ENCODE results near the gene CGNL1.

Gene CGNL1

DNA sequence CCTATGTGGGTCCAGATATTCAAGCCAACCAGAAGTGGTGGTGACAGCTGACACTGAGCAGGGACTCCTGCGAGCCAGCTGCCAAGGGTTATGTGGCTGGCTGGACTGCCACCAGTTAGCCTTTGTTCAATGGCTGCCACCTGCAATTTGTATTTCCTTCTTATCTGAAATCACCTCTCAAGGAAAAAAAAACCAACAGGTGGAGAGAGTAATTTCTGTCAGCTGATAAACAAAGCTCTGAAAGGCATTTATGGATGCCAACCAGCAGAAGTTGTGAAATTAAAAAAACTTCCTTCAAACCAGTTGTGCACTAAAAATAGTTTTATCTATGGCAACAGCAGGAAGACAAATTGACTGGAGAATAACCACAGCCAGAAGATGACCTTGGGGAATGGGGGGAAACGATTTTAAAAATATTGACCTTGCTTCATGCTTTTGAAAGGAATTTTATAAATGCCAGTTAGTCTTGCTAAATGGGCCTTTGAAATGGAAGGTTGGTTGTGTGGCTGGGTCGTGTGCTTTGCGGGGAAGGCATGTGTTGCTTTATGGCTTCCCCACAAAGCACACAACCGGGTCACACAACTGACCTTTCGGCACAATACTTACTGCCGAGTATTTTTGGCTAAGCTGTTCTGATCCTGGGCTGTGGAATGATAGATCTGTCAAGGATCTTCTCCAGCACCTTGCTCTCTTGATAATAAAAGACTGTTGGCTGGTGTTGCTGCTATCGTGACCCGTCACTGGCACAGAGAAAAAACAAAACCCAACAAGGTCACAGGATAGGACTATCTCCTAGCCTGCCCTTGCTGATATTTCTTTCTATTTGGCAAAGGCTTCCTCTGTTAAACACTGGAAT is 218.9 kb downstream of the CGNL1 start:
- H3K4me3 ChIP-seq (replicated peaks; ENCODE audit: insufficient read depth, low read length), result no peak overlapping the region
- H3K27ac ChIP-seq (replicated peaks), result no peak overlapping the region
- no peak for TF ChIP-seq GABPA (IDR thresholded peaks at IDR 0.05; ENCODE audit: low read depth)
- DNase-seq (ENCODE audit: low read depth in 1 of 2, low spot score in 1 of 2), result no peak
- H3K27me3 ChIP-seq (ENCODE audit: insufficient read depth, poor library complexity, severe bottlenecking), result peaks cover 30% of the 10 kb centered on the region

DNA sequence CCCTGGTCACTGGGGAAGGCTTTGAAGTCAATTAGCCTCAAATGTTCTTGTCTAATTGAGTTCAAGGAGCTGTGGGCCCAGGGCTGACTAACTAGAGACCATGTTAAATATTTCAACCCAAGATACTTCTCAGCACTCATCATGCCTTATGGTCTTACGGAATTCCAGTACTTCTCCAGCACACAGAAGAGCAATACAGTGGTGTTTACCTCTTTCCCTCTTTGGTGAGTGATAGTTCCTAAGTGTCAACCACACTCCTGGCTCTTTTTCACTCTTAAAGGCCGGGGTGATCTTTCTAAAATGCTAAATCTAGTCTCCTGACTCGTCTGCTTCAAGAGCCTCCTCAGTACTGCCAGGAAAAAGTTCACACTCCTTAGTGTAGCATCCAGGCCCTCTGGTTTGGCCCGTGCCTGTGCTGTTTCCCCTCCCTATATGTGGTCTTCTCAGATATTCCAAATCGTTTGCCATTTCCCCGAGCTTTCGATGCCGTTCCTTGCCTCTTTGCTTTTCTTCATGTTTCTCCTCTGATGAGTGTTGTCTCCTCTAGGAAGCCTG is 220.1 kb downstream of the CGNL1 start:
- TF ChIP-seq, protein P1, sequence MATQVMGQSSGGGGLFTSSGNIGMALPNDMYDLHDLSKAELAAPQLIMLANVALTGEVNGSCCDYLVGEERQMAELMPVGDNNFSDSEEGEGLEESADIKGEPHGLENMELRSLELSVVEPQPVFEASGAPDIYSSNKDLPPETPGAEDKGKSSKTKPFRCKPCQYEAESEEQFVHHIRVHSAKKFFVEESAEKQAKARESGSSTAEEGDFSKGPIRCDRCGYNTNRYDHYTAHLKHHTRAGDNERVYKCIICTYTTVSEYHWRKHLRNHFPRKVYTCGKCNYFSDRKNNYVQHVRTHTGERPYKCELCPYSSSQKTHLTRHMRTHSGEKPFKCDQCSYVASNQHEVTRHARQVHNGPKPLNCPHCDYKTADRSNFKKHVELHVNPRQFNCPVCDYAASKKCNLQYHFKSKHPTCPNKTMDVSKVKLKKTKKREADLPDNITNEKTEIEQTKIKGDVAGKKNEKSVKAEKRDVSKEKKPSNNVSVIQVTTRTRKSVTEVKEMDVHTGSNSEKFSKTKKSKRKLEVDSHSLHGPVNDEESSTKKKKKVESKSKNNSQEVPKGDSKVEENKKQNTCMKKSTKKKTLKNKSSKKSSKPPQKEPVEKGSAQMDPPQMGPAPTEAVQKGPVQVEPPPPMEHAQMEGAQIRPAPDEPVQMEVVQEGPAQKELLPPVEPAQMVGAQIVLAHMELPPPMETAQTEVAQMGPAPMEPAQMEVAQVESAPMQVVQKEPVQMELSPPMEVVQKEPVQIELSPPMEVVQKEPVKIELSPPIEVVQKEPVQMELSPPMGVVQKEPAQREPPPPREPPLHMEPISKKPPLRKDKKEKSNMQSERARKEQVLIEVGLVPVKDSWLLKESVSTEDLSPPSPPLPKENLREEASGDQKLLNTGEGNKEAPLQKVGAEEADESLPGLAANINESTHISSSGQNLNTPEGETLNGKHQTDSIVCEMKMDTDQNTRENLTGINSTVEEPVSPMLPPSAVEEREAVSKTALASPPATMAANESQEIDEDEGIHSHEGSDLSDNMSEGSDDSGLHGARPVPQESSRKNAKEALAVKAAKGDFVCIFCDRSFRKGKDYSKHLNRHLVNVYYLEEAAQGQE (IDR thresholded peaks at IDR 0.05; ENCODE audit: insufficient replicate concordance, low read depth), result no peak
- TF ChIP-seq POLR2AphosphoS5 (IDR thresholded peaks at IDR 0.05; ENCODE audit: low read depth) (no peak), GABPA (IDR thresholded peaks at IDR 0.05; ENCODE audit: low read depth) (no peak), SPI1 (IDR thresholded peaks at IDR 0.05; ENCODE audit: borderline replicate concordance, low read depth) (no peak)
- TF ChIP-seq, protein P2, sequence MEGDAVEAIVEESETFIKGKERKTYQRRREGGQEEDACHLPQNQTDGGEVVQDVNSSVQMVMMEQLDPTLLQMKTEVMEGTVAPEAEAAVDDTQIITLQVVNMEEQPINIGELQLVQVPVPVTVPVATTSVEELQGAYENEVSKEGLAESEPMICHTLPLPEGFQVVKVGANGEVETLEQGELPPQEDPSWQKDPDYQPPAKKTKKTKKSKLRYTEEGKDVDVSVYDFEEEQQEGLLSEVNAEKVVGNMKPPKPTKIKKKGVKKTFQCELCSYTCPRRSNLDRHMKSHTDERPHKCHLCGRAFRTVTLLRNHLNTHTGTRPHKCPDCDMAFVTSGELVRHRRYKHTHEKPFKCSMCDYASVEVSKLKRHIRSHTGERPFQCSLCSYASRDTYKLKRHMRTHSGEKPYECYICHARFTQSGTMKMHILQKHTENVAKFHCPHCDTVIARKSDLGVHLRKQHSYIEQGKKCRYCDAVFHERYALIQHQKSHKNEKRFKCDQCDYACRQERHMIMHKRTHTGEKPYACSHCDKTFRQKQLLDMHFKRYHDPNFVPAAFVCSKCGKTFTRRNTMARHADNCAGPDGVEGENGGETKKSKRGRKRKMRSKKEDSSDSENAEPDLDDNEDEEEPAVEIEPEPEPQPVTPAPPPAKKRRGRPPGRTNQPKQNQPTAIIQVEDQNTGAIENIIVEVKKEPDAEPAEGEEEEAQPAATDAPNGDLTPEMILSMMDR (IDR thresholded peaks at IDR 0.05; ENCODE audit: insufficient read depth, low read length), result no peak
- no peak for DNase-seq (ENCODE audit: low read depth in 1 of 2, low spot score in 1 of 2)
- H3K27ac ChIP-seq (replicated peaks), result no peak overlapping the region

DNA sequence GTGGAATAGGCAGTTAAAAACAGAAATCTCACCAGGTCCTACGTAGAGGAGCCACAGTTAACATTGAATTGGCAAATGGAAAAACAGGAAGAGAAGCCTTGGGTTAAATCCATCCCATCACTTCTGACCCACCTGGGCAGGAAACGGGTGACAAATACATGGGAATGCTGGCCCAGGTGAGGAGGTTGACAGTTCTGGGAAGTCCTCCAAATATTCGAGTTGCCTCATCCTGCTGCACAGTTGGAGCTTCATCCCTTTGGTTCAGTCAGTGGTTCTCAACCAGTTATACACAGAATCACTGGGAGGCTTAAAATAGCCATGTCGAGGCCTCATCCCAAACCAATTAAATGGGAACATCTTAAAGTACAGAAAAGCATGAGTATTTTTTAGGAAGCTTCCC is 220.7 kb downstream of the CGNL1 start:
- Histone ChIP-seq H3K4me3 (replicated peaks; ENCODE audit: insufficient read depth, low read length) (no peak overlapping the region), H3K27ac (replicated peaks) (no peak overlapping the region), H3K27me3 (ENCODE audit: insufficient read depth, poor library complexity, severe bottlenecking) (peaks cover 15% of the 10 kb centered on the region)
- no peak for DNase-seq (ENCODE audit: low read depth in 1 of 2, low spot score in 1 of 2)
- TF ChIP-seq, protein P2 (IDR thresholded peaks at IDR 0.05; ENCODE audit: insufficient read depth, low read length), result no peak
- TF ChIP-seq GABPA (IDR thresholded peaks at IDR 0.05; ENCODE audit: low read depth), result no peak

More for the DNA sequence above, 220.1 kb downstream of the CGNL1 start:
- Histone ChIP-seq H3K4me3 (replicated peaks; ENCODE audit: insufficient read depth, low read length) (no peak overlapping the region), H3K27me3 (ENCODE audit: insufficient read depth, poor library complexity, severe bottlenecking) (peaks cover 18% of the 10 kb centered on the region)

GRCh38 chr15:57597431-57597830 is 221.1 kb downstream of the CGNL1 start:
- H3K4me3 ChIP-seq (replicated peaks; ENCODE audit: insufficient read depth, low read length), result no peak overlapping the region
- DNase-seq (ENCODE audit: low read depth in 1 of 2, low spot score in 1 of 2), result no peak
- peaks cover 11% of the 10 kb centered on the region for H3K27me3 ChIP-seq (ENCODE audit: insufficient read depth, poor library complexity, severe bottlenecking)
- TF ChIP-seq GABPA (IDR thresholded peaks at IDR 0.05; ENCODE audit: low read depth) (no peak), POLR2AphosphoS5 (IDR thresholded peaks at IDR 0.05; ENCODE audit: low read depth) (no peak), SPI1 (IDR thresholded peaks at IDR 0.05; ENCODE audit: borderline replicate concordance, low read depth) (no peak)
- TF ChIP-seq, protein P2 (IDR thresholded peaks at IDR 0.05; ENCODE audit: insufficient read depth, low read length), result no peak
- TF ChIP-seq, protein P1 (IDR thresholded peaks at IDR 0.05; ENCODE audit: insufficient replicate concordance, low read depth), result no peak
- no peak overlapping the region for H3K27ac ChIP-seq (replicated peaks)

Data from HL-60 (cell line).